GM23248 (cell line): ENCODE data around the gene CABYR. TPM values are rescaled to one million over a fixed set of nuclear protein-coding genes. Genes with fewer than 3 reads are reported as not detected.
"Not testable (repeated sequence)": the region's sequence is repeated elsewhere in the genome, so short reads cannot be mapped to it uniquely, and the experiment has no call there.

ENCODE experiments used
- DNase-seq: peaks from one replicate; pipeline ENCODE4 v3.0.0-alpha.2; 2015
- H2AFZ ChIP-seq: fragments of 200-600 bp; sonication (generic); 2 replicates; pipeline ENCODE4 v1.6.1; 2016; ENCODE audit warnings: antibody characterized with exemption
- H3F3A ChIP-seq: fragments of 200-600 bp; sonication (generic); 2 replicates; pipeline ENCODE4 v1.6.1; 2016; ENCODE audit warnings: mild to moderate bottlenecking, antibody characterized with exemption, mixed run types; ENCODE audit not compliant: insufficient read depth
- H3K27ac ChIP-seq: fragments of 200-600 bp; sonication (generic); 2 replicates; pipeline ENCODE4 v1.5.1; 2016; ENCODE audit warnings: mild to moderate bottlenecking
- H3K27me3 ChIP-seq: fragments of 200-600 bp; sonication (generic); replicated peaks from 2 replicates; pipeline ENCODE4 v1.6.1; 2016; ENCODE audit warnings: mild to moderate bottlenecking; ENCODE audit not compliant: insufficient read depth
- H3K36me3 ChIP-seq: fragments of 200-600 bp; sonication (generic); 2 replicates; pipeline ENCODE4 v1.6.1; 2016; ENCODE audit warnings: low read depth, mild to moderate bottlenecking
- H3K4me1 ChIP-seq: fragments of 200-600 bp; sonication (generic); 2 replicates; pipeline ENCODE4 v1.6.1; 2016; ENCODE audit warnings: mild to moderate bottlenecking; ENCODE audit not compliant: insufficient read depth
- H3K4me2 ChIP-seq: fragments of 200-600 bp; sonication (generic); one replicate; pipeline ENCODE4 v1.6.1; 2016; ENCODE audit warnings: mild to moderate bottlenecking; ENCODE audit not compliant: unreplicated experiment
- H3K4me3 ChIP-seq: fragments of 200-600 bp; sonication (generic); 2 replicates; pipeline ENCODE4 v1.5.1; 2016; ENCODE audit warnings: mild to moderate bottlenecking
- H3K79me2 ChIP-seq: fragments of 200-600 bp; sonication (generic); 2 replicates; pipeline ENCODE4 v1.6.1; 2016; ENCODE audit warnings: mild to moderate bottlenecking; ENCODE audit not compliant: insufficient read depth
- H3K9ac ChIP-seq: fragments of 200-600 bp; sonication (generic); 2 replicates; pipeline ENCODE4 v1.6.1; 2016; ENCODE audit warnings: mild to moderate bottlenecking
- H3K9me2 ChIP-seq: fragments of 200-600 bp; sonication (generic); 2 replicates; pipeline ENCODE4 v1.6.1; 2016; ENCODE audit warnings: mixed run types, mild to moderate bottlenecking, moderate library complexity; ENCODE audit not compliant: insufficient read depth
- H3K9me3 ChIP-seq: fragments of 200-600 bp; sonication (generic); one replicate; pipeline ENCODE4 v1.6.1; 2017; ENCODE audit warnings: low read depth
- H4K20me1 ChIP-seq: fragments of 200-600 bp; sonication (generic); 2 replicates; pipeline ENCODE4 v1.6.0; 2016; ENCODE audit not compliant: insufficient read depth
- EZH2 ChIP-seq: fragments of 200-600 bp; sonication (generic); IDR thresholded peaks from 2 replicates; pipeline ENCODE4 v1.6.1; 2018; ENCODE audit warnings: antibody characterized with exemption, mild to moderate bottlenecking; ENCODE audit not compliant: insufficient read depth, poor library complexity, severe bottlenecking
- EZH2phosphoT487 ChIP-seq: fragments of 200-600 bp; sonication (generic); IDR thresholded peaks from 2 replicates; pipeline ENCODE4 v1.6.1; 2018; ENCODE audit warnings: antibody characterized with exemption, moderate library complexity, mild to moderate bottlenecking, low read depth; ENCODE audit not compliant: insufficient read depth
- WGBS, 2 experiments: methylation state at CpG; one replicate each; pipeline ENCODE4 v1.1.6; 2015 to 2017; ENCODE audit warnings: low lambda C conversion rate in 2 of 2, low coverage in 1 of 2; ENCODE audit errors: missing lambda C conversion rate in 2 of 2; 5-methylcytosine and 5-hydroxymethylcytosine counted together
- in situ Hi-C: fragments of 300-500 bp; cut with MboI; formaldehyde crosslinking; loops from 2 replicates; pipeline ENCODE4 v1.15.0; 2020
- polyA plus RNA-seq: library from polyadenylated mRNA; unstranded; fragments of >200 nt; fragmentation: Nextera tagmentation; extraction: Ambion mirVana; gene quantifications from 2 replicates; pipeline ENCODE4 v1.2.1, GENCODE V29; 2016
- total RNA-seq: library from RNA; depleted of rRNA; stranded (reverse); fragments of >200 nt; shearing (Covaris generic); gene quantifications from 2 replicates; pipeline ENCODE4 v1.2.3, GENCODE V29; 2014

The CABYR gene
- total and polyA plus RNA-seq, 2 experiments from 2014 or later, result 2.9 to 3.6 TPM

GRCh38 chr18:24130494-24130893, 8.4 kb upstream of the CABYR start:
- Histone ChIP-seq H3K4me2 (no peak overlapping the region), H2AFZ (no peak overlapping the region), H3K4me3 (no peak overlapping the region), H4K20me1 (no peaks in the 10 kb centered on the region), H3K79me2 (no peaks in the 10 kb centered on the region), H3K27ac (no peak overlapping the region), H3F3A (no peaks in the 10 kb centered on the region), H3K36me3 (peaks cover 16% of the 10 kb centered on the region; the same call in 1 of the 2 replicates), H3K4me1 (peaks cover 9% of the 10 kb centered on the region), H3K9me2 (no peaks in the 10 kb centered on the region), H3K9ac (no peak overlapping the region), H3K27me3 (no peaks in the 10 kb centered on the region), H3K9me3 (no peaks in the 10 kb centered on the region)
- in situ Hi-C loops, result no loop called here
- DNase-seq, result no peak
- 51 to 61% methylated on average over 2 of the region's 2 CpGs for WGBS, 2 experiments
- no peak for TF ChIP-seq EZH2phosphoT487
- TF ChIP-seq EZH2, result no peak

DNA sequence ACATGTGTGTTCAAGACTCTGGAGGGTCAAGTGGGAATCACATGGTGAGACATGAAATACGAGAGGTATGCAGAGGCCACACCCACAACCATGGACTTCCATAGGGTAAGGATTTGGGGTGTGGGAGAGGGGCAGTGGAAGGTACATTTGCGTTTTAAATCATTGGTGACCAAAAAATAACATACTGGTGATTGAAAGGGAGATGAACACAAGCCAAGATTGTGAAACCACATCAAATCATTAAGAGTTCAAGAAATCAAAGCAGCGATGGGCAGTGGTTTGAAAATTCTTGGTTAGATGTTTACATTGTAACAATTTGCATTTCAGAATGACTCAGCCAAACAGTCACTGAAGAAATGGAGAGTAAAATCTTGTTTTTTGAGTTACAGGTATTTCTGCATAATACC, 1.9 kb upstream of the CABYR start:
- no peak overlapping the region for H2AFZ ChIP-seq
- in situ Hi-C loops, result no loop called here
- TF ChIP-seq EZH2phosphoT487, result no peak
- no peak for TF ChIP-seq EZH2
- no peak for DNase-seq
- H3K27me3 ChIP-seq, result no peaks in the 10 kb centered on the region
- H3K9me2 ChIP-seq, result no peaks in the 10 kb centered on the region
- 0 out of 2 replicates have a peak, but pooled peaks cover 8% of the 10 kb centered on the region for H3K36me3 ChIP-seq
- no peak overlapping the region for H3K9ac ChIP-seq
- 0 out of 2 replicates have a peak, but pooled peaks cover 4% of the 10 kb centered on the region for H3F3A ChIP-seq
- H3K27ac ChIP-seq, result no peak overlapping the region
- H3K4me3 ChIP-seq, result no peak overlapping the region
- no peaks in the 10 kb centered on the region for H3K9me3 ChIP-seq
- H3K4me1 ChIP-seq, result no peaks in the 10 kb centered on the region
- H3K79me2 ChIP-seq, result no peaks in the 10 kb centered on the region
- 94 to 100% methylated on average over 3 of the region's 3 CpGs for WGBS, 2 experiments
- no peak overlapping the region for H3K4me2 ChIP-seq
- H4K20me1 ChIP-seq, result no peaks in the 10 kb centered on the region

GRCh38 chr18:24138409-24138788, 463 bp upstream of the CABYR start:
- H3K9ac ChIP-seq, result peak overlapping the region; percentile 76

GRCh38 chr18:24140697-24141096, 1.8 kb downstream of the CABYR start:
- Histone ChIP-seq H2AFZ (no peak overlapping the region), H3K27me3 (no peaks in the 10 kb centered on the region), H3K36me3 (0 out of 2 replicates have a peak, but pooled peaks cover 3% of the 10 kb centered on the region), H3F3A (0 out of 2 replicates have a peak, but pooled peaks cover 4% of the 10 kb centered on the region), H3K9me3 (no peaks in the 10 kb centered on the region), H3K27ac (no peak overlapping the region), H3K9ac (no peak overlapping the region), H3K4me1 (no peaks in the 10 kb centered on the region), H4K20me1 (no peaks in the 10 kb centered on the region), H3K79me2 (no peaks in the 10 kb centered on the region), H3K4me3 (no peak overlapping the region), H3K4me2 (no peak overlapping the region), H3K9me2 (no peaks in the 10 kb centered on the region)
- in situ Hi-C loops, result no loop called here
- 94 to 100% methylated on average over 2 of the region's 2 CpGs for WGBS, 2 experiments
- no peak for DNase-seq
- no peak for TF ChIP-seq EZH2phosphoT487
- TF ChIP-seq EZH2, result no peak

More at GRCh38 chr18:24138409-24138788, 463 bp upstream of the CABYR start:
- H3K4me3 ChIP-seq, result peak overlapping the region; percentile 80
- H3K79me2 ChIP-seq, result no peaks in the 10 kb centered on the region
- no peaks in the 10 kb centered on the region for H4K20me1 ChIP-seq
- H3K9me3 ChIP-seq, result no peaks in the 10 kb centered on the region
- H3K27me3 ChIP-seq, result no peaks in the 10 kb centered on the region
- peak overlapping the region; percentile 85 for H2AFZ ChIP-seq
- H3K36me3 ChIP-seq, result 0 out of 2 replicates have a peak, but pooled peaks cover 4% of the 10 kb centered on the region
- H3K27ac ChIP-seq, result peak overlapping the region; percentile 57
- H3K4me2 ChIP-seq, result peak overlapping the region; percentile 85
- no peak for TF ChIP-seq EZH2phosphoT487
- no peak for TF ChIP-seq EZH2
- in situ Hi-C loops, result no loop called here
- WGBS, 2 experiments, result 31 to 38% methylated on average over 7 of the region's 7 CpGs
- no peaks in the 10 kb centered on the region for H3K4me1 ChIP-seq
- 0 out of 2 replicates have a peak, but pooled peaks cover 4% of the 10 kb centered on the region for H3F3A ChIP-seq
- DNase-seq, result no peak
- no peaks in the 10 kb centered on the region for H3K9me2 ChIP-seq

DNA sequence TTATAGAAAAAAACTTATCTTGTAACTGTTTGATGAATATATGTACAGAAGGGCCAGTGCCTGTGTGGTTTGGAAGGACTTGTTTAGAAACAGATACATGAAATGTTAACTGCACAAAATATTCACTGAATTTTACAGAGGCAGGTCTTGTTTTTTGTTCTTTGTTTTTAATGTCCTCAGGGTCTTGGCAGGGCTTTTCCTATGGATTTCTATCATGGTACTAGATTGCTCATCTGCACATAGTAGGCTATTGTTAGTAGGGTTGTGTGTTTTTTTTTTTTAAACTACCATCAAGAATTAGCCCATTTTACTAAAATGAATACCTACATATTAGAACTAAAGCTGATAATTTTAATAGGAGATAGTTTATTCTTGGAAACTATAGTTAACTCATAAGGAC, 3.5 kb downstream of the CABYR start:
- H3K79me2 ChIP-seq, result no peaks in the 10 kb centered on the region
- no peak overlapping the region for H2AFZ ChIP-seq
- no peaks in the 10 kb centered on the region for H4K20me1 ChIP-seq
- H3K36me3 ChIP-seq, result no peaks in the 10 kb centered on the region
- no peak for TF ChIP-seq EZH2phosphoT487
- H3K27ac ChIP-seq, result no peak overlapping the region
- H3K27me3 ChIP-seq, result no peaks in the 10 kb centered on the region
- H3K9ac ChIP-seq, result no peak overlapping the region
- in situ Hi-C loops, result no loop called here
- H3K4me1 ChIP-seq, result no peaks in the 10 kb centered on the region
- no peak overlapping the region for H3K4me3 ChIP-seq
- no peaks in the 10 kb centered on the region for H3K9me3 ChIP-seq
- DNase-seq, result no peak
- H3K9me2 ChIP-seq, result no peaks in the 10 kb centered on the region
- no peak overlapping the region for H3K4me2 ChIP-seq
- 0 out of 2 replicates have a peak, but pooled peaks cover 4% of the 10 kb centered on the region for H3F3A ChIP-seq

- H3F3A ChIP-seq, H3K9me2 ChIP-seq, H3K27ac ChIP-seq, H3K9ac ChIP-seq, H3K36me3 ChIP-seq, H3K27me3 ChIP-seq, H4K20me1 ChIP-seq, H3K4me2 ChIP-seq, H2AFZ ChIP-seq, DNase-seq, in situ Hi-C loops, H3K79me2 ChIP-seq, H3K4me3 ChIP-seq, H3K9me3 ChIP-seq, H3K4me1 ChIP-seq: not testable (repeated sequence)
- 98 to 99% methylated on average over 13 to 28 of the region's 28 CpGs for WGBS, 2 experiments
Observed at GRCh38 chr18:24149591-24149990, 10.7 kb downstream of the CABYR start.
